Tibial nerve (tissue), 4 donors: Measurements from ENCODE around the gene PCBP3.

Source experiments
- CTCF ChIP-seq, 5 experiments: fragments of 200-600 bp in 3 of 5; fragments of 450-650 bp in 2 of 5; sonication (generic) in 3 of 5; IDR thresholded peaks; one replicate each; pipeline ENCODE4 v1.5.1; 2016 to 2019; ENCODE audit warnings: antibody characterized with exemption in 5 of 5, mild to moderate bottlenecking in 3 of 5, moderate library complexity in 2 of 5
- EP300 ChIP-seq, 2 donors: sonication (generic); formaldehyde crosslinking; IDR thresholded peaks; one replicate each; pipeline ENCODE4 v1.6.1; 2017; ENCODE audit warnings: antibody characterized with exemption in 2 of 2, mild to moderate bottlenecking in 1 of 2
- POLR2A ChIP-seq, 2 donors: fragments of 450-650 bp; IDR thresholded peaks; one replicate each; pipeline ENCODE4 v1.6.1; 2017; ENCODE audit warnings: antibody characterized with exemption in 2 of 2, mild to moderate bottlenecking in 2 of 2, moderate library complexity in 2 of 2

GRCh38 chr21:45620201-45620923 lies 23.2 kb upstream of the PCBP3 start:
- TF ChIP-seq CTCF (IDR thresholded peaks at IDR 0.05) (no peak), POLR2A (IDR thresholded peaks at IDR 0.05) (no peak), EP300 (IDR thresholded peaks at IDR 0.05) (no peak)
